ENCODE data around the gene TRIM49D1. TPM values are rescaled to one million over a fixed set of nuclear protein-coding genes. Genes with fewer than 3 reads are reported as not detected.
"Not testable (repeated sequence)": the region's sequence is repeated elsewhere in the genome, so short reads cannot be mapped to it uniquely, and the experiment has no call there.

The TRIM49D1 gene
- total RNA-seq, 5 donors from 2014 or later (not counting 1 experiment from before 2014, with no cell fraction given), result not detected

DNA sequence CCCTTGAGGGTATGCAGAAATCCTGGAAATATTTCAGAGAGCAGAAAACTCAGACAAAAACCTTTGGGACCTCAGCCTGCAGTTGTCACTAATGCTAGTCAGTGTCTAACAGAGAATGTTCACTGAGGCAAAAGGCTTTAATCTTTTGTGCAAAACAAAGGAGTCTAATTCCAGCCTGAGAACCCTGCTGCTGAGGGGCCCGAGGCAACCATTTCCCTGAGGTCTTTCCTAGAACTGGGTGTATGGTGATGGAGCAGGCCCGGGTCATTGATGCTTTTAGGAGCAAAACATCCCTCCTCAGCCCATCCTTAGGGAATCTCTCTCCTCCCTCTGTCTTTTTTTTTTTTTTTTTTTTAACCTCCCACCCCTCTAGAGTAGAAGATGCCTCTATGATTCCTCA, 49.5 kb downstream of the TRIM49D1 start:
- CTCF ChIA-PET; H3K27me3 ChIP-seq (replicated peaks in 1 of 2; ENCODE audit: control insufficient read depth in 2 of 2, extremely low read depth in 1 of 2, insufficient read depth in 2 of 2, low read length in 1 of 2); H3K27ac ChIP-seq (ENCODE audit: low read length); H3K36me3 Mint-ChIP-seq; H3K36me3 ChIP-seq (ENCODE audit: control insufficient read depth in 2 of 2, extremely low read depth in 1 of 2, insufficient read depth in 1 of 2, low read length in 1 of 2); DNase-seq; H3K4me1 Mint-ChIP-seq; H3K27ac Mint-ChIP-seq; H3K4me3 ChIP-seq (ENCODE audit: control insufficient read depth in 1 of 2, extremely low read depth in 1 of 2, low read length in 1 of 2); POLR2A ChIA-PET; H3K4me1 ChIP-seq (ENCODE audit: control insufficient read depth in 1 of 2, extremely low read depth in 1 of 2, insufficient read depth in 2 of 2, low read length in 2 of 2); H3K9me3 ChIP-seq; ATAC-seq (replicated peaks in 1 of 4); H3K4me3 Mint-ChIP-seq; H3K27me3 Mint-ChIP-seq; H3K9me3 Mint-ChIP-seq: not testable (repeated sequence)
- WGBS (ENCODE audit: insufficient coverage), result no CpG with 5 or more reads among the region's 2 CpGs

DNA sequence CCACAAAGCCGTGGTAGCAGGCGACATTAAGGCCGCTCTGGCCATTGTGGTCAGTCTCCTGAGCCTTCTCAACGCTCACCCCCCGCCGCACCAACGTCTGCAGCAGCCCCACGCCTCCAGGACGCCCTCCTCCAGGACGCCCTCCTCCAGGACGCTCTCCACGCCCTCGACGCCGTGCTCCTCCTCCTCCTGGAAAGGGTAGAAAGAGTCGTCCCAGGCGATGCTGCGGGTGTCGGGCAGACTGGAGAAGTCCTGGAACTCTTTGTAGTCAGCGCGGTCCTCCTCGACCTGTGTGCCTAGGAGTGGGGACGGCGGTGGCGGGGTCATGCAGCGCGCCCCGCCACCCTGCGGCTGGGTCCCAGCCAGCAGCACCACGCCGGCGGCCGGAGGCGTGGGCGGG, 56.8 kb downstream of the TRIM49D1 start:
- H3K27me3 ChIP-seq (replicated peaks in 1 of 2; ENCODE audit: control insufficient read depth in 2 of 2, extremely low read depth in 1 of 2, insufficient read depth in 2 of 2, low read length in 1 of 2); H3K4me3 Mint-ChIP-seq; H3K4me3 ChIP-seq (ENCODE audit: control insufficient read depth in 1 of 2, extremely low read depth in 1 of 2, low read length in 1 of 2); H3K4me1 Mint-ChIP-seq; ATAC-seq (replicated peaks in 1 of 4); DNase-seq; H3K27ac ChIP-seq (ENCODE audit: low read length); CTCF ChIA-PET; H3K9me3 Mint-ChIP-seq; H3K27me3 Mint-ChIP-seq; H3K27ac Mint-ChIP-seq; H3K4me1 ChIP-seq (ENCODE audit: control insufficient read depth in 1 of 2, extremely low read depth in 1 of 2, insufficient read depth in 2 of 2, low read length in 2 of 2); H3K36me3 Mint-ChIP-seq; H3K9me3 ChIP-seq; POLR2A ChIA-PET; H3K36me3 ChIP-seq (ENCODE audit: control insufficient read depth in 2 of 2, extremely low read depth in 1 of 2, insufficient read depth in 1 of 2, low read length in 1 of 2): not testable (repeated sequence)
- WGBS (ENCODE audit: insufficient coverage), result no CpG with 5 or more reads among the region's 35 CpGs

DNA sequence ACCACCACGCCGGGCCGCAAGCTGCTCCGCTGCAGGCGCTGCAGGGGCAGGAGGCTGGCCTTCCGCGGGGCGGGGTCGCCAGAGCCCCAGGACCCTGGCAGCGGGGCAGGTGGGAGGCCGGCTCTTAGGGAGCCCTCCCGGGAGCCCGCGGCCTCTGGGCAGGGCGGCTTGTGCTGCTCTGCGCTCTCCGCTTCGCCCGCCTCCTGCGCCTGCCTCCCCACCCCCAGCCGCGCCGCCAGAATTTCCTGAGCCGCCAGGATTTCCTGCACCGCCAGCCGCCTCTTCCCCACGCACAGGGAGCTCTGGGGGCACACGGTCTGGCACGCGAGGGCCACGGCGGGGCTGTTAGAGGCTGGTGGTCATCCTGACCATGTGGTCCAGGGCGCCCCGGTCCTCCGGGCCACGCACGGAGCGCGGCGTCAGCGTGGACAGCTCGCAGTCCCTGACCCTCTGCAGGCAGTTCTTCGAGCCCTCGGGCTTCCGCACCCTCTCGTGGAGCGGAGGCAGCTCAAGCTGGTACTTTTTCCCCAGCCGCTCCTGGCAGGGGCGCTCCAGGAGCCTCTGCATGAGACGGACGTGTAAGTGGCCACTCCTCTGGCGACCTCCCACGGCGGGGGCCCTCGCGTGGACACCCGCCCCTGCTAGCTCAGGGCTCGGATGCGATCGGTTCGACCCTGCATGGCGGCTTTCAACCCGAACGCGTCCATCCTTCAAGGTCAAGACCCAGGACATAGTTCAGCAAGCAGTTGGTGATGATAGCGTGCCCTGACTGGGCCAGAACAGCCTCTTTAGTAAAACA, 57.9 kb downstream of the TRIM49D1 start:
- H3K36me3 ChIP-seq (ENCODE audit: control insufficient read depth in 2 of 2, extremely low read depth in 1 of 2, insufficient read depth in 1 of 2, low read length in 1 of 2); CTCF ChIA-PET; H3K27me3 Mint-ChIP-seq; H3K9me3 ChIP-seq; H3K9me3 Mint-ChIP-seq; H3K4me1 Mint-ChIP-seq; H3K4me1 ChIP-seq (ENCODE audit: control insufficient read depth in 1 of 2, extremely low read depth in 1 of 2, insufficient read depth in 2 of 2, low read length in 2 of 2); DNase-seq; H3K36me3 Mint-ChIP-seq; H3K27ac ChIP-seq (ENCODE audit: low read length); H3K27me3 ChIP-seq (replicated peaks in 1 of 2; ENCODE audit: control insufficient read depth in 2 of 2, extremely low read depth in 1 of 2, insufficient read depth in 2 of 2, low read length in 1 of 2); ATAC-seq (replicated peaks in 1 of 4); H3K4me3 ChIP-seq (ENCODE audit: control insufficient read depth in 1 of 2, extremely low read depth in 1 of 2, low read length in 1 of 2); POLR2A ChIA-PET; H3K27ac Mint-ChIP-seq; H3K4me3 Mint-ChIP-seq: not testable (repeated sequence)
- 5% methylated on average over 12 of the region's 66 CpGs for WGBS (ENCODE audit: insufficient coverage)

Other genes starting within 250 kb of the TRIM49D1 start
- gene TRIM77, start 211.9 kb downstream of the TRIM49D1 start, total RNA-seq, result not detected
- not detected for gene TRIM49, start 113.7 kb downstream of the TRIM49D1 start, total RNA-seq
- not detected for gene TRIM64B, start 43.8 kb downstream of the TRIM49D1 start, total RNA-seq
- not detected for gene TRIM49D2, start 1.8 kb upstream of the TRIM49D1 start, total RNA-seq
- not detected for gene TRIM64, start 43.8 kb upstream of the TRIM49D1 start, total RNA-seq
- gene TRIM49C, start 108.9 kb upstream of the TRIM49D1 start, total RNA-seq, result not detected
- not detected for gene UBTFL1, start 163.7 kb upstream of the TRIM49D1 start, total RNA-seq
- not detected for gene NAALAD2, start 212.4 kb upstream of the TRIM49D1 start, total RNA-seq

All from T-cell (primary cell).